Measurements from ENCODE around the gene SLC37A1.

Gene SLC37A1

DNA sequence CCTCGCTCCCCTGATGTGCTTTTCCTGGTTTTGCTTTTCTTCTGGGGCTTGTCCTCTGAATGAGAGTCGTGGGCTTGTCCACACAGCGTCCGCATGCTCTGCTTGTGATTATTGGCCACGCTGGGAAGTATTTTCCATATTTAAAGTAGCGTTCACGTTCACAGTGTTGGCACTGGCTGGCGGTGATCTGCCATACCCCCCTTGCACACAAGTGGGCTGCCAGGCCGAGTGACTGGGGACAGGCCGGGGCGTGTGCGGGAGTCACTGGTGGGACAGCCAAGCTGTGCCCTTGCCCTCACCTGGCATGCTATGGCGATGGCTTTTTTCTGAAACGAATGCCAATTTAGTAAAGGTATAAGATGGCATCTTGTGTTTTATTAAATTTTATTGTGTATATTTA, 32.8 kb downstream of the SLC37A1 start:
- no peak for DNase-seq

DNA sequence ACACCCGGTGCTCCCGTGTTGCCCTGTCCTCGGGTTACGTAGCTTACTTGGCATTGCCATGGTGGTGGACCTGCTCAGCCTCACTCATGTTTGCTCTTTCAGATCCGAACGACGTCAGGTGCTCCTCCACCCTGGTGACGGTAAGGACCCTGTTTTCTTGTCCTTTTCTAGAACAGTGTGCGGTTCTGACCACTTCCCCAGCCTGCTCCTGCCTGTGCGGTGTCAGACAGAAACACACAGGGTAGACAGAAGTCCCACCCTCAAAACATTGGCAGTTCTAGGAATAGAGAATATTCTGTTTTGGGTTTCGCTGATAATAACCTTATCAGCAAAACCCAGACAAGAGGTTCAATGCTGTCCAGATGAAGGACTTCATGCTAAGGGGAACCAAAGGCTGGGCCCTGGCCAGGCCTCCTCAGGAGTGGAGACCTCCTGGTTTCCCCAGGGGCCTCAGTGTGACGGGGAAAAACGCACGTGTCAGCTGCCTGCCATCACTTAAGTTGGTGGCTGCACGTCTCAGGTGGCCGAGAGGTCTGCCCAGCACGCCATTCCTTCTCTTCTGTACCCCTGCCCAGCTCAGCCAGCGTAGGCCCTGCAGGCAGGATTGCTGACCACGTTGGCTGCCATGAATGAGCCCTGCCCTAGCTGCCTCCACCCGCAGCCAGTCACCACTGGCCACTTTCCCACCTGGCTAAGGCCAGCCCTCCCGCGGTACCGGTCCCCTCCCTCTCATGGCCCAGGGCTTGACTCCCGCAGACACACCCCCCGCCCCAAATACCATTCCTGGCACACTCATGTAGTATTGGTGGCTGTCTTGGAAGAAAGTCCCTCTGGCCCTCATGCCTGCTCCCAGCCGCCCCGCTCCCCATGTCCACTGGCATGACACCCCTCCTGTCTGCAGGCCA, 33.6 kb downstream of the SLC37A1 start:
- DNase-seq, result no peak

DNA sequence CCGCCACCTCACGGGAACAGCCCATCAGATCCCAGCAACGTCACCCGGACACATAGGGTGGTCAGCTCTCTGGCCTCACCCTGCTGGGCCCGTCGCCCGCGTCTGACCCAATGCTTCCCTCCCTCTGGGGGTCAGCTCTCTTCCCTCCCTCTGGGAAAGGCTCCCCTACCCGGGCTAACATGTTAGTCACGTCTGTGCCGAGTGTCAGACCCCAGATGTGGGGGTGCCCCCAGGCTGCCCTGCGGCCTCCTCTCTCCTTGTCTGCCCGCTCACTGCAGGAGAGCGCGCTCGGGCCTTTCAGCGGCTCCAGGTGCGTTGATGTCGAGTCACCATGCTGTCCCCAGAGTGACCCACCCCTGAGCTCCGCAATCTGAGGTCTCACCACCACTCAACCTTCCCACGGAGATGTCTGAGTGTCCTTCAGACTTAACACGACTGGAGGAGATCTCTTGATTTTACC, 34.3 kb downstream of the SLC37A1 start:
- no peak for DNase-seq

DNA sequence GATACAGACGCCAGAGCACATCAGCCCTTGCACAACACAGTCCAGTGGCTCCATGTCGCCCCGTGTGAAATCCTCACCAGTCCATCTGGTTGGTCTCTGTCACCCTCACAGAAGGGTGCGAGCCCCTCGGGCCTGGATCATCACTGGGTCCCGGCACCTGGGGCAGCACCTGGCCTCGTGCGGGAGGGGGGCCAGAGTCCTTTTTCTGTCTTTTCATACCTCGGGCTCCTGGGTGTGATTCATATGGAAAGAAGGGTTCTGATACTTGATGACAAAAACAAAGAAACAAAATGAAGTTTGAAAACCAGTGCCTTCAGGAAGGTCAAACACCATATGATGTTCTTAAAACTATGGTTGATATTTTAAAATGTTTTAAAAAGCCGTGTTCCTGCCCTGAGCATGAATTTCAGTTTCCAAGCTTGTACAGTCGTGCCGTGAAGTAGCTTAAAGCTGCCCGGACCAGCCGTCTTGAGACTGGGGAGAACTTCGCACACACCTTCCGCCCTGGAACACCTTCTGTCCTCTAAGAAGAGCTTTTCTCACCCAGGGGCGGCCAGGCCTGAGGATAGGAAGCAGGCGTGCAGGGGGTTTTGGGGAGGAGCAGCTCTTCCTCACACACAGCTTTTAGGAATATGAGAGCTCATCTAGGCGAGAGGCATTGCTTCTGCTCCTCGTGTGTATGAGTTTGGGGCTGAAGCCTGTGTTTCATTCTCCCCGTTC, 35.2 kb downstream of the SLC37A1 start:
- DNase-seq, result no peak

DNA sequence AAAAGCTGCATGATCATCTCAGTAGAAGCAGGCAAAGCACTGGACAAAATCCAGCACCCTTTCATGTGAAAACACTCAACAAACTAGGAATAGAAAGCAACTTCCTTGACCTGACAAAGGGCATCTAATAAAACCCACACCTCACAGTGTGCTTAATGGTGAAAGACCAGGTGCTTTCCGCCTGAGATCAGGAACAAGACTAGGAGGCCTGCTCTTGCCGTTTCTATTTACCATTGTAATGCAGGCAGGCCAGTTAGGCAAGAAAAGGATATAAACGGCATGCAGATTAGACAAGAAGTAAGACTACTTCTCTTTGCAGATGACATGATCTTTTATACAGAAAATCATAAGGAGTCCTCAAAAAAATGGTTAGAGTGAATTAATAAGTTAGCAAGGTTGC, 37.2 kb downstream of the SLC37A1 start:
- no peak for DNase-seq

DNA sequence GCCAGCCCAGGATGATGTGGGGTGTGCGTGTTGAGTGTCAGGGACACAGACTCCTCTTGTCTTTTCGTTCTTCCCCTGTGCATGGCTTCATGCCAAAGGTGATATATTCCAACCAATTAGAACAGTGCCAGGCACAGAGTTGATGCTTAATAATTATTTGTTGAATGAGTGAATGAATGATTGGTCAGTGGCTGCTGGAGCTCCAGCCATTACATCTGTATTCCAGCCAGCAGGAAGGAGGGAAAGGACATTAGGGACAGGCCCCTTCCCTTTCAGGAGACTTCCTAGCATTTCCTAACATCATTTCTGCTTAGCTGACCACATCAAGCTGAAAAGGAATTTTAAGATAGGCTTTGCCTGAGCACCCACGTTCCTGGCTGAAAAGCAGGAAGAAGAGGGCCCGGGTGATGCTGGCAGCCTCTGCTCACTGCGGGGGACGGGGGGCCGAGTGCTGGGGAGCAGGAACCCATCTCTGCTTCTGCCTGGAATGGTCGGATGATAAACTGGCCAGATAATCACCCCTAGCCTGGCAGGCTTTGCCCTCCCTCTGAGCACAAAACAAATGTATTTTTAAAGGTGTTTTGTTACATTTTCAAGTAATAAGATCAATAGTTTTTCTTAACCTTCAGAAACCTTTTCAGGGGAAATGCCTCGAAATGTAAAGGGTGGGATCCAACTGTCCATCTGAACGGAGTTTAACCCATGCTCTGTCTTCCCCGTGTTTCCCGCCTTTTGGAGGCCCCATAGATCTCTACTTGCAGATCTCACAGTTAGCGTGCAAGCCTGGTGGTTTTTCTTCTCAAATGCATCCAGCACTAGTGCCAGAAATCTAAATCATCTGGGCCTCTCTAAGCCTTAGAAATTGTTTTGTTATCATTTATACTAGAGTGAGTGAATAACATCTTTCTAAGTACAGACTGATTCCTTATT, 39.0 kb downstream of the SLC37A1 start:
- no peak for DNase-seq

DNA sequence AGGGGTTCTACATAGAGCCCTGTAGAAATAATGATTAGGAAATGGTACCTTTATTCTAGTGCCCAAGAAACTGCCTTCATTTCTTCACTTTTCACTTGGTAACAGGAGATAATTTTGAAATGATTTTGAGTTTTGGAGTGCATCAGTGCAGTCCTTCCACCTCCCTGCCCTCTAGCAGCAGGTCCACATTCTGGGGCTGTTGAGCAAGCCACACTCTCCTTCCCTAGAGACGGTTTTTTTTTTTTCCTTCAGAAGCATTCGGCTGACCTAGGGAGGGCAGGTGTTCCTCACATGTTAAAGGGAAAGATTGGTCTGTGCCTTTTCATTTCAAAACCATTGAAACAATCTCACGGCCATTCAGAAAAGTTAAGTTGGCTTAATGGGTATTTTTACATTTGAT, 39.8 kb downstream of the SLC37A1 start:
- no peak for DNase-seq

DNA sequence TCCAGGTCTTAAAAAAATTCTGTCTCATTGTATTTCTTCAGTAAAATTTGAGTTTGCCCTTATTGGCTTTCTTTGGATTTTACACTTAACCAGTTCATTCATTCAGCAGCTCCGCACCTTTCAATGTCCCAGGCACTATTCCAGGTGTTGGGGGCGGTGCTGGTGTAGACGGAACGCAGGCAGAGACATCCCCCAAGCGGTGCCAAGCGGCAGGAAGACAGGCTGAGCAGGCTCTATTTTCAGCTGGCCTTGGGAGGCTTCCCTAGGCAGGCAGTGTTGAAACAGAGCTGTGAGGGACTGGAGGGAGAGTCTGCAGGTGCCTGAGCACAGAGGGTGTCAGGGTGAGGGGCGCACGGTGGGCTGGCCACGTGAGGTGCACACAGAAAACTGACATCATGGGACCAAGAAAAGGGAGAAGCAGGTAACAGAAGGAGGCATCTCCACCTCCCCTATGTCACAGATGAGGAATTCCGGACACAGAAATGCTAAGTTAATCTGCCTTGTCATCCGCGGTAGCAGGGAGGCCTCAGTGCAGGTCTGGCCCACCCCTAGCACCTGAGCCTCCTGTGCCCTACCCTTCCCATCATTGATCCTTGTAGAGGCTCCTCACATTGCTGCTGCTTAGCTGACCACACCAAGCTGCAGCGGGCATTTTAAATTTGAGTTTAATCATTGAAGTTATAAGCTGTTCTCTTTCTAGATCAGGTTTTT, 40.8 kb downstream of the SLC37A1 start:
- DNase-seq, result no peak

DNA sequence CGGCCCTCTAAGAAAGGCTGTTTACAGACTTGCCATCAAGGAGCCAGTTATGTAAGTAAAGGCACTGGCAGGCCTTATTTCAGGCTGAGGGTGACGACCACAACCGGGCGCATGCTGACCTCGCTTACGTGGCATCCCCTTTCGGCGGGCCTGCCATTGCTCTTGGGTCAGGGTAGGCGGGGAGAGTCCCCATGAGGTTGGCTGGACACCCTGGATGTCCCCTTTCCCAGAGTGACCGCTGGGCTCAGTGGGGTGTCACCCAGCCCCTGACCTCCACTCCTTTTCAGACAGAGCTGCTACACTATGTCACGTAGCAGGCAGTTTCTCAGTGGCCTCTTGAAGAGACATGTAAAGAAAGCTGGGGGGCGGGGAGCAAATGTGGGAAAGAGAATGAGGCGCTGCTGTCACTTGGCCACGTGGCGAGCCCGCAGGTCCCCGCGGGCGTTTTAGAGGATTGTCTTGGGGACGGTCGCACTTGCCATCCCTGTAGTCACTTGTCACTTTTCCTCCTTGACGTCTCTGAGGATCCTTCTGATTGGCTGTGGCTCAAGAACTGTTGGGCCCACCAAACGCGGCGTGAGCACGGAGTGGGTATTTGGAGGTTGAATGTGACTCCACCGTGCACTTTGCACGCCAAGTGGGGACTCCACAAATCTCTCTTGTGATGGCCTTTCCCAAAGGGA, 42.2 kb downstream of the SLC37A1 start:
- no peak for DNase-seq

DNA sequence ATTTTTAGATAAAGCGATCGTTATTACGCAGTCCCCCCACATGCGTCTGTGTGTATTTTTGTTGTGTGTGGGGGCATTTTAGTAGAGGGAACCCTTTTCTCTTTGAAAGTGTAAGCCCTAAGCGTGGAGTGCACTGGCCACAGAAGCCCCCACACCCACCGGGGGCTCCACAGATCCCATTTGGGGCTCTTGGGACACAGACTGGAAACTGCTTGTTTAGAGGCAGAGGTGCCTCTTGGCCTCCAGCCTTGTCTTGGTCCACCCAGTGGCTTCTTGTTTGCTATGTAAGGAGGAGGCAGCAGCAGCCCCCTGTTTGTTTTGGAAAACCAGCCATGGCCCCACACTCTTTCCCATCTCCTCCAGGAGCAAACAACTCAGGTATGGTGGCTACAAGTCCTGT, 42.8 kb downstream of the SLC37A1 start:
- DNase-seq, result no peak

DNA sequence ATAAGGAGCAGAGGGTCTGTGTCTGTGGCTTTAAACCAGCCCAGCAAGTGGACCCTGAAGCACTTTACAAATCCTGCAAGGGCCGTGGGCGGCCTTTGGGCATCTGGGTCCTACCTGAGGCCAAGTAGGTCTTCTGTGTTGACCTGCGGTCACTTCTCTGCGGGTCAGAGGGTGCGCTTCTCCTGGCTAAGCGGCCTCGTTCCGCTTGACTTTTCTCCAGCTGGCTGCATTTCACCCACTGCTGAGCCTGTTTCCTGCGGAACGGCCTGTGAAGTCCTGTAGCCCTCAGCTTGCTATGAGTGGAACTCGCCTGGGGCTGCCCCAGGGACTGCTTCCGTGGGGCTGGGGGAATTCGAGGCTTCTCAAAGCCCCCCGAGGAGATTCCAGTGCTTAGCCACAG, 43.3 kb downstream of the SLC37A1 start:
- no peak for DNase-seq

DNA sequence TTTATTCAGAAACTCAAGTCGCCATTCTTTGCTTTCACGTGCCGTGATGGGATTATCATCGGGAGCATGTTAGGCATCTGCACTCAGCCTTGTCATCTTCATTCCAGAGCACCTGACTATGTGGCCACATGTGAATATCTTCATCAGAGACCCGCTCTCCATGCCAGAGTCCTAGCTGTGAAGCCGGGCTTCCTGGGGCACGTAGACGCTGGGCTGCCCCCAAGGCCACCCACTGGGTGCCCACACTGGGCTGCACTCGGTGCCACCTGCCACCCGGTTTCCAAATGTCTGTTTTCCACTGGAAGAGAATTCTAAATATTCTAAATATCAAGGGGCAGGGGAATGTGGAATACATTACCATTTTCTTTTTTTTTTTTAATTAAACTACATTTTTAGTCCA, 43.8 kb downstream of the SLC37A1 start:
- no peak for DNase-seq

DNA sequence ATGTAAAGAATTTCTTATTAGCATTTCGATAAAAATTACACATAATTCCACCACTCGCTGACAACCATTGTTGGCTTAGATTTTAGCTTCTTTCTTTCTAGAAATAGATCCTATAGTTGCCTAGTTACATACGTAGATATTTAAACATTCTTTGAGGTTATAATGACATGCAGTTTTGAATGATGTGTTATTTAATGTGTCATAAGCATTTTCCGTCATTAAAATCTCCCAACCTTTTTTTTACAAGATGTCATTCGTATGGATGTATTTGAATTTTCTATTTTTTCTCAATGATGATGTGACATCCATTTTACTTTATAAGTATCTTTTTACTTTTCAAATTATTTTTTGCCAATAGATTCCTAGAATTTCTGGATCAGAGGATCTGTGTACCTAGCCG, 44.7 kb downstream of the SLC37A1 start:
- no peak for DNase-seq

DNA sequence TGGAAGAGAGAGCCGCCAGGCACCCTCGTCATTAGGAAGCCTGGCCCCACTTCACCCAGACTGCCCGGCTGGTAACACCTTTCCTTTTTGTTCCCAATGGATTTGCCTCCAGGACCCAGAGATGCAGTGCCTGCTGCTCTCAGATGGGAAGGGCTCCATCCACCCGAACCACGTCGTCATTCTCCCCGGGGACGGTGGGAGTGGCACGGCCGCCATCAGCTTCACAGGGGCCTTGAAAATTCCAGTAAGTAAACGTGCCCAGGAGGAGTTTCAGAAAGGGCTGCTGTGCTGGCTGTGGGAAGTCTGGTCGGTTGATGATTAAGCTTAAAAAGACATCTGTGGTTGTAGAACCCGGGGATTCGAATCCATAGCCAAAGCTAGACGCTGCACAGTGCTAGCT, 45.2 kb downstream of the SLC37A1 start:
- no peak for DNase-seq

DNA sequence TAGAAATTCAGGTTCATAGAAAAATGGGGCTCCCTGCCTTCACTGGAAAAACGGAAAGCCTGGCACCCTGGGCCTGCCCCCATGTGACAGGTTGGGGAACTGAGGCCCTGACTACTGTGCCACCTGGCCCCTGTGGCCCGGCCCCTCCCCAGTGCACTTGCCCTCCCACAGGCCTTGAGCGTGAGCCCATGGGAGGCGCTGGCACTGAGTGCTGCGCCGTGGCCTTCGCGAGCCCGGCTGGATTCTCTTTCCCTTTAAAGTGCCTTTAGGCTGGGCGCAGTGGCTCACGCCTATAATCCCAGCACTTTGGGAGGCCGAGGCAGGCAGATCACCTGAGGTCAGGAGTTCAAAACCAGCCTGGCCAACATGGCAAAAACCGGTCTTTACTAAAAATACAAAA, 45.7 kb downstream of the SLC37A1 start:
- DNase-seq, result no peak

DNA sequence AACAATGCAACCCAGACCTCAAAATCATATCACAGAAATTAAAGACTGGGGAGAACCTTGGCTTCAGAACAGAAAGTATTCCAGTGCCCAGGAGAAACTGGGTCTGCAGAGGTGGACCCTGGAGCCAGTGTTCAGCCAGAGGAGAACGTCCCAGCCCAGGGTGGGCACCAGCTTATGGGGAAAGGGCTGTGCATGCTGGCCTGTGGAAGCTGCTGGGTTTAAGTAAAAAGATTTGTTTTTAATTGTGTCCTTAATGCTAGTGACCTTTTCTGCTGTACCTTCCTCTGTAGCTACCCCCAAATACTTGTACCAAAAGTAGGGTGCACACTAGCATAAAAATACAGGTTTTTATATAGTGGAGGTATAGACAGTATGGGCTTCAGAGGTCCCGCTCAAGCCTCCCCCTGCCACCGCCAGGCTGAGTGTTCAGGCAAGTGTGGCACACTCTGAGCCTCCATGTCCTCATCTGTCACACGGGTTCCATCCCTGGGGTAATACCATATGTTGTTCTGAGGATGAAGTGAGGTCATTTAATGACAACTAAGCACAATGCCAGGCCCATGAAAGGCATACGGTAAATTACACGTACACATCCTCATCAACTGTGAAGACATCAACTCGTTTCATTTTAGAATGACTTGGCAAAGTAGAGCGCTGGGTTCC, 47.0 kb downstream of the SLC37A1 start:
- no peak for DNase-seq

DNA sequence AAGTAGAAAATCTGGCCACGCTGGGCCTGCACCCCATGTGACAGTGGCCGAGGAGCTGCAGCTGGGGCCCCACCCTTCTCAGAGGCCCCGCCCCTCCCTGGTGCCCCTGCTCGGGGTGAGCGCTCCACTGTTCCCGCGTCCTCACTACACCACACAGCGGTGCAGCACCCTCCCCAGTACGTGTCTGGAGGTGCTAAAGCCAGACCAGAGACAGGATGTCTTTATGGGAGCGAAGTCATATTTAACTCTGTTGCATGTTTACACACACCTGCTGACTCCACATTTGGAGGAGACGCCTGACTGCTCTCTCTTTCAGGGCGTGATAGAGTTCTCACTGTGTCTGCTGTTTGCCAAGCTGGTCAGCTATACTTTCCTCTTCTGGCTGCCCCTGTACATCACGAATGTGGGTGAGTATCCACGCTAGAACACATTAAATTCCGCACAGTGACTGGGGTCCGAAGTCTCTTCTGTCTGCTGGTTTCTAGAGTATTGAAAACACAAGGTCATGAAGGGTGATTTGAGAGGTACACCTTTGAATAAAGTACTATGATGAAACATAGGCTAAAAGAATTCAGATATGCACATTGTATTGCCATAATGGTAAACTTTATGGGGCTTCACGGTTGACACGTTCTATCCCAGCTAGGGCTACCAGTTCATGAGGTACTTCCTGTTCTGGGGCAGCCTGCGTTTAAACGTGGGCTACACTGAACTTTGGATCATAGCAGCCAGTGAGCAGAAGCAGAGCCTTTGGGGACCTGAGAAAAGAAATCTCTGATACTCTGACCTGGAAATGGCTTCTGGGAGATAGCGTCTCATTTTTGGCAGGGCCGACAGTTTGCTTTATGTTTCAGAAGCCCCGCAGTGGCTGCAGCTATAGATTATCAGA, 48.4 kb downstream of the SLC37A1 start:
- DNase-seq, result no peak

DNA sequence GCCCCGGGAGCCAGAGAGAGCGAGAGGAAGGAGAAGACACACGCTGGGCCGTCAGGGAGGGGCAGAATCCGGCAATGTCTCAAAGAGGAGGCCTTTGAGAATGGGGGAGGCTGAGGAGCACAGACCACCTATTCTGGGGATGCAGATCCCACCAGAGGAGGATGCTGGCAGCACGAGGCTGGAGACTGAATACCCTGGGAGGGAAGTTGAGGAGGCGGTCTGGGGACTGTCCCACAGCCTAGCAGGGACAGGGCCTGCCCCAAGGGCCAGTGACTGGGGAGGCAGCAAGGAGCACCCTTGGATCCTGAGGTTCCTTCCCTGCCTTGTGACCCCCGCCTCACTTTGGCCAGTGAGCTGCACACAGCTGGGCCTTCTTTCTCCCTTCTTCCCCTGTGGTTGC, 49.2 kb downstream of the SLC37A1 start:
- no peak for DNase-seq

DNA sequence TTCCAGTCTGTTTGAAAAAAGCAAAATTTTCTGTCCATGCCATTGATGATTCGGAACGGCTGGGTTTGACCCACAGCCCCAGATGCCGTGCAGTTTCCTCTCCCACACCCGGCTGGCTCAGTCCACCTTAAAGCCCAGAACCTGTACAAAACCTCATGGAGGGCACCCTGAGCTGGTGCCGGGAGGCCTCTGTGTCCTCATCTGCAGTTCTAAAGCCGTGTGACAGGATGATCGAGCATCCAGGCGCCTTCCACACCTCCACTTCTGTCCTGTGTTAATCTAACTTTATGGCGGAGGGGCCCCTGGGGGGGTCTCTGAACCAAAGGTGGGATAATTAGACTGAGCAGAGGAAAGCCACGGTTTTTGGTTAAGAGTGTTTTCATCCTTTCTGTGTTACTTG, 49.6 kb downstream of the SLC37A1 start:
- no peak for DNase-seq

DNA sequence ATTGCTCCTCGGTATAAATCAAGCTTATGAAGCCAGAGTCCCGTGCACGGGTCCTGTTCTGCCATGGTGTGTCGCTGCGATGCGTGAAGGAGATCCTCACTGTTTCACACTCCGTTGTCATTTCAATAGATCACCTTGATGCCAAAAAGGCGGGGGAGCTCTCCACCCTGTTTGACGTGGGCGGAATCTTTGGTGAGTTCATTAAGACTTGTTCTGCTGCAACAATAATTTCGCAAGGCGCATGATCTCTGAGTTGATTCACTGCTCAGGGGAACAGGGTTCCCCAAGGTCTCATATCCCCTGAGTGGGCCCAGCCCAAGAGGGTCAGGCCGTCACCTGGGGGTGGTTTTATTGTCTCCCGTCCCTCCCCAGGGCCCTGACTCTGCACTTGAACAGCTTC, 50.0 kb downstream of the SLC37A1 start:
- DNase-seq, result no peak

Measured in hippocampal formation (tissue), 2 donors.